Esophagus squamous epithelium (tissue), 4 donors: ENCODE data around the gene SIK3.

Experiments used
- POLR2A ChIP-seq, 4 donors: fragments of 450-650 bp; IDR thresholded peaks; one replicate each; pipeline ENCODE4 v1.6.1; 2017; ENCODE audit warnings: antibody characterized with exemption in 4 of 4, mild to moderate bottlenecking in 4 of 4, moderate library complexity in 3 of 4
- TF ChIP-seq, protein P1 (sequence below), 6 experiments: fragments of 450-650 bp in 4 of 6; fragments of 200-600 bp in 2 of 6; sonication (generic) in 2 of 6; IDR thresholded peaks; one replicate each; pipeline ENCODE4 v1.5.1; 2016 to 2019; ENCODE audit warnings: antibody characterized with exemption in 6 of 6, mild to moderate bottlenecking in 4 of 6, moderate library complexity in 4 of 6

DNA sequence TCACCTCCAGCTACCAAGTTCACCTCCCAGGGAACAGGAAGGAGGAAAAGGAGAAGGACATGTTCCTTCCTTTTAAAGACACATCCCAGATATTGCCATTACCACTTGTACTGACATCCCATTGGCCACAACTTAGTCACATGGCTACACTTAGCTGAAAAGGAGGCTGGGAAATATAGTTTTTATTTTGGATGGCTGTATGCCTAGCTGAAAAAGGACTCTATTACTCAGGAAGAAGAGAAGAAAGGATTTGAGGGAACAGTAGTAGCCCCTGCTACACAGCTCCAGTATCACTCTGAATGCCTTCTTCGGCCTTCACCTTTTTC lies 304.5 kb downstream of the SIK3 start:
- TF ChIP-seq, protein P1, sequence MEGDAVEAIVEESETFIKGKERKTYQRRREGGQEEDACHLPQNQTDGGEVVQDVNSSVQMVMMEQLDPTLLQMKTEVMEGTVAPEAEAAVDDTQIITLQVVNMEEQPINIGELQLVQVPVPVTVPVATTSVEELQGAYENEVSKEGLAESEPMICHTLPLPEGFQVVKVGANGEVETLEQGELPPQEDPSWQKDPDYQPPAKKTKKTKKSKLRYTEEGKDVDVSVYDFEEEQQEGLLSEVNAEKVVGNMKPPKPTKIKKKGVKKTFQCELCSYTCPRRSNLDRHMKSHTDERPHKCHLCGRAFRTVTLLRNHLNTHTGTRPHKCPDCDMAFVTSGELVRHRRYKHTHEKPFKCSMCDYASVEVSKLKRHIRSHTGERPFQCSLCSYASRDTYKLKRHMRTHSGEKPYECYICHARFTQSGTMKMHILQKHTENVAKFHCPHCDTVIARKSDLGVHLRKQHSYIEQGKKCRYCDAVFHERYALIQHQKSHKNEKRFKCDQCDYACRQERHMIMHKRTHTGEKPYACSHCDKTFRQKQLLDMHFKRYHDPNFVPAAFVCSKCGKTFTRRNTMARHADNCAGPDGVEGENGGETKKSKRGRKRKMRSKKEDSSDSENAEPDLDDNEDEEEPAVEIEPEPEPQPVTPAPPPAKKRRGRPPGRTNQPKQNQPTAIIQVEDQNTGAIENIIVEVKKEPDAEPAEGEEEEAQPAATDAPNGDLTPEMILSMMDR (IDR thresholded peaks at IDR 0.05): no peak
- TF ChIP-seq POLR2A (IDR thresholded peaks at IDR 0.05): no peak
